Heart left ventricle (tissue), 16 donors: ENCODE results near the gene KDM6B. TPM values are rescaled to one million over a fixed set of nuclear protein-coding genes. Genes with fewer than 3 reads are reported as not detected.
A peak's percentile ranks its signal among the peaks of the same experiment; 100 is the strongest.

Experiments
- ATAC-seq, 4 donors: fragments of 200-7000 bp; cut with Tn5 transposase; one replicate each; pipeline ENCODE4 v1.9.1; 2020 to 2022; ENCODE audit warnings: moderate library complexity in 4 of 4, mild to moderate bottlenecking in 3 of 4, moderate number of reproducible peaks in 1 of 4
- DNase-seq, 5 donors: peaks; one replicate each; pipeline ENCODE4 v3.0.0-alpha.2; 2020
- H3K27ac ChIP-seq, 12 donors: fragments of 200-600 bp; sonication (generic) in 4 of 12; one replicate each; pipeline versions ENCODE4 v1.5.0 to v1.8.0; 2016 to 2022; ENCODE audit warnings: mild to moderate bottlenecking in 2 of 12
- H3K27me3 ChIP-seq, 9 donors: fragments of 200-600 bp; sonication (generic) in 2 of 9; one replicate each; pipeline versions ENCODE4 v1.5.1 to v1.8.0; 2016 to 2022; ENCODE audit warnings: mild to moderate bottlenecking in 3 of 9
- H3K36me3 ChIP-seq, 9 donors: fragments of 200-600 bp; sonication (generic) in 2 of 9; one replicate each; pipeline versions ENCODE4 v1.5.0 to v1.8.0; 2018 to 2022; ENCODE audit warnings: mild to moderate bottlenecking in 2 of 9
- H3K4me1 ChIP-seq, 12 donors: fragments of 200-600 bp; sonication (generic) in 4 of 12; one replicate each; pipeline versions ENCODE4 v1.5.0 to v1.8.0; 2016 to 2022; ENCODE audit warnings: mild to moderate bottlenecking in 3 of 12
- H3K4me3 ChIP-seq, 12 donors: fragments of 200-600 bp; sonication (generic) in 4 of 12; one replicate each; pipeline versions ENCODE4 v1.5.0 to v1.8.0; 2017 to 2022; ENCODE audit warnings: mild to moderate bottlenecking in 9 of 12, moderate library complexity in 4 of 12
- H3K9me3 ChIP-seq, 12 donors: fragments of 200-600 bp; sonication (generic) in 4 of 12; one replicate each; pipeline versions ENCODE4 v1.5.0 to v1.8.0; 2016 to 2022; ENCODE audit warnings: mild to moderate bottlenecking in 1 of 12
- CTCF ChIP-seq, 12 donors: fragments of 200-600 bp; sonication (generic) in 4 of 12; IDR thresholded peaks; one replicate each; pipeline versions ENCODE4 v1.5.0 to v1.8.0; 2018 to 2022; ENCODE audit warnings: antibody characterized with exemption in 12 of 12, mild to moderate bottlenecking in 5 of 12
- POLR2A ChIP-seq, 2 donors: fragments of 450-650 bp; IDR thresholded peaks; one replicate each; pipeline ENCODE4 v1.6.1; 2017; ENCODE audit warnings: antibody characterized with exemption in 2 of 2, mild to moderate bottlenecking in 2 of 2, moderate library complexity in 2 of 2
- WGBS, 4 donors: extraction: QIAGEN DNeasy Blood & Tissue Kit in 2 of 4; methylation state at CpG; one replicate each; pipeline versions ENCODE4 v1.1.5 to v1.1.7; 2013 to 2018; 5-methylcytosine and 5-hydroxymethylcytosine counted together
- intact Hi-C, 10 donors: fragments of 100-400 bp; cut with DNase I; formaldehyde crosslinking; loops; one replicate each; pipeline versions ENCODE4 v1.11.1 to v1.14.2; 2022
- polyA plus RNA-seq, 2 donors: library from polyadenylated mRNA; stranded (reverse); fragments of 200-250 nt; gene quantifications; one replicate each; pipeline ENCODE4 v1.2.3, GENCODE V29; 2013
- total RNA-seq, 9 donors: library from RNA; depleted of rRNA in 2 of 9; stranded (reverse); fragments of >200 nt in 2 of 9; fragmentation: NEBNext Ultra II Directional in 3 of 9; extraction: Animal tissue kit (Norgen Biotek cat#: 25700) in 3 of 9; gene quantifications; one replicate each; pipeline versions ENCODE4 v1.1.0 to v1.2.4, GENCODE V29; 2016 to 2023
- donor health status: ischemic (EF 13 %, LVEDD 7.1; RV severe dilation, severe dysfunction).
- donor health status: healthy with polysubstance abuse.
- donor health status: DM: no; HTN: yes; CAD: no.
- donor health status: DM: no; HTN: no; CAD: no.
- donor health status: ischemic (EF 25% LVEDD 6.9; RV normal size, moderate dysfunction).
- donor health status: ischemic (EF 25% LVEDD 5.7; RV mildly dilated, moderate dysfunction).
- donor health status: healthy.
- donor health status: DM: yes; HTN: yes; CAD: no.
- donor health status: ischemic (EF 35%, LVEDD 5.7; RV mildly dilated, moderate dysfunction).
- donor health status: nonischemic (EF 11% LVEDD 7.7; RV severe dilation, severe dysfunction).
- donor health status: DM: yes; HTN: yes; CAD: no.
- donor health status: PGD.
- donor health status: ischemic (EF 29% LVEDD 5.4; RV normal size, mild dysfunction).
- donor health status: nonischemic (EF 23%, LVEDD 6.1; RV moderate dilation, normal function).

Gene KDM6B
- total and polyA plus RNA-seq, 11 donors, result 7.4 to 29.3 (median 20.6) TPM

GRCh38 chr17:7855660-7856010, 21.6 kb downstream of the KDM6B start:
- intact Hi-C loops, result loop anchor here in 8 of 10 donors (2.0 to 10.0 kb wide), 9 partner anchors 19 to 299 kb away; partner anchors contain the start of genes KDM6B (in 2 of the 8), CHD3 (in 1 of the 8), KCNAB3 (in 1 of the 8) and PER1 (in 1 of the 8)
- WGBS, 4 donors, result 23 to 28% (median 25%) methylated on average over 13 to 15 of the region's 15 CpGs
- DNase-seq (peak in 4 of 5 donors; percentile 55 to 64 (median 60)), ATAC-seq (no peak)
- Histone ChIP-seq H3K4me3 (peak overlapping the region; percentile 33 to 85 (median 68)), H3K9me3 (no peaks in the 10 kb centered on the region), H3K4me1 (peaks cover 0 to 53% (median 38%) of the 10 kb centered on the region in 12 donors), H3K27me3 (no peaks in the 10 kb centered on the region), H3K27ac (peak overlapping the region; percentile 74 to 97 (median 92)), H3K36me3 (peaks cover 0 to 50% (median 42%) of the 10 kb centered on the region in 9 donors)
- no peak for TF ChIP-seq POLR2A (IDR thresholded peaks at IDR 0.05)
- no peak for TF ChIP-seq CTCF (IDR thresholded peaks at IDR 0.05)

DNA sequence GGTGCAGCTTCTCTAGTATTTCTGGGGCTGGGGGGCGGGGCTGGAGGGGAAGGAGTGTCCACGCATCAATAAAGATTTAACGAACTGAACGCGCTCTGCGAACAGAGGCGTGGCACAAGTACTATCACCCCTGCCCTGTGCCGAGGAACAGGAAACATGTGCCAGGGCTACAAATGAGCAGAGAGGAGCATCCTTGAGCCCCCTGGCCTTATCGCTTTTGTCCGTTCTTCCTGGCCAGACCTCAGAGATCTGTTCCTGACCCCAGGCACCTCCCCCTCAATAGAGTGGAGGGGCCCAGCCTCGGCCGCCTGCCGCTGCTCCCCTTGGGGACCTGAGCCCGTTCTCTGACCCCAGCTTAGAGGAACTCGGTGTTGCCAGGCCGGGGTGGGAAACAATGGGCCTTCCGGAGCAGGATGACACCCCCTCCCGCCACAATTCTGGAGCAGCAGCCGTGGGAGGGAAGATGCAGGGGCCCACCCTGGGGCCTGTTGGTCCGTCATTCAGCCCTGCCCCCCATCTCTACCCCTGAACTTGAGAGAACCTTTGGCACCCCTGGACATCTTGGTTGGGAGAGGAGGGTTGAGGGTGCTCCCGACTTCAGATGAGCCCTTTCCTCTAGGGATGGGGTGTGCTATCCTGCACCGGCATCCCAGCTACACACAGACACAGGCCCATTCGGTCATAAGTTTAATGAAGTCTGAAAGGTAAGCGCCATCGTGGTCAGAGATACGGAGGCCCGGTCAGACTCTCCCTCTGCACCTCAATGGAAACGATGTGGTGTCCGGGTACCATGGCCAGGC, 22.2 kb downstream of the KDM6B start:
- intact Hi-C loops, result loop anchor here in 8 of 10 donors (2.0 to 10.0 kb wide), 9 partner anchors 19 to 299 kb away; partner anchors contain the start of genes KDM6B (in 2 of the 8), CHD3 (in 1 of the 8), KCNAB3 (in 1 of the 8) and PER1 (in 1 of the 8)
- peak; percentile 1 to 43 (median 6) for ATAC-seq
- TF ChIP-seq POLR2A (IDR thresholded peaks at IDR 0.05), result peak in 1 of 2 donors; percentile 28
- no peak for TF ChIP-seq CTCF (IDR thresholded peaks at IDR 0.05)
- Histone ChIP-seq H3K4me1 (peaks cover 0 to 53% (median 38%) of the 10 kb centered on the region in 12 donors), H3K4me3 (peak overlapping the region; percentile 9 to 85 (median 68)), H3K27ac (peak overlapping the region; percentile 74 to 97 (median 92)), H3K9me3 (no peaks in the 10 kb centered on the region), H3K36me3 (peaks cover 0 to 50% (median 37%) of the 10 kb centered on the region in 9 donors), H3K27me3 (no peaks in the 10 kb centered on the region)
- DNase-seq, result peak; percentile 86 to 89 (median 86)
- WGBS, 4 donors, result 7 to 23% (median 14%) methylated on average over 21 to 29 of the region's 29 CpGs

GRCh38 chr17:7856811-7857712, 23.0 kb downstream of the KDM6B start, which contains the start of gene NAA38:
Gene NAA38 (minus strand): TSS chr17:7857559. CDS start chr17:7857463, 96 bp downstream.
- 0 to 1% (median 1%) methylated on average over 44 to 64 of the region's 64 CpGs for WGBS, 4 donors
- H3K9me3 ChIP-seq, result no peaks in the 10 kb centered on the region
- TF ChIP-seq CTCF (IDR thresholded peaks at IDR 0.05) (peak in 10 of 12 donors; percentile 12 to 74 (median 44)), POLR2A (IDR thresholded peaks at IDR 0.05) (peak in 1 of 2 donors; percentile 32)
- peaks cover 0 to 45% (median 33%) of the 10 kb centered on the region in 12 donors for H3K4me1 ChIP-seq
- H3K27me3 ChIP-seq, result no peaks in the 10 kb centered on the region
- H3K4me3 ChIP-seq, result peak within 1 kb of the TSS; percentile 39 to 85 (median 68)
- H3K27ac ChIP-seq, result peak within 1 kb of the TSS; percentile 74 to 97 (median 92)
- DNase-seq (peak; percentile 96 to 98 (median 97)), ATAC-seq (peak; percentile 87 to 90 (median 90))
- intact Hi-C loops, result loop anchor here in 8 of 10 donors (1.0 to 10.0 kb wide), 10 partner anchors 20 to 298 kb away; partner anchors contain the start of genes KDM6B (in 2 of the 8), CHD3 (in 1 of the 8), KCNAB3 (in 1 of the 8) and PER1 (in 1 of the 8)
- peaks cover 0 to 51% (median 29%) of the 10 kb centered on the region in 9 donors for H3K36me3 ChIP-seq
